Measurements from ENCODE around the gene SLC2A2.

Gene SLC2A2

GRCh38 chr3:171026597-171027293, at the start of gene SLC2A2:
SLC2A2 (minus strand) TSS chr3:171026720; CDS start chr3:171026670, 50 bp downstream.
- no peak for DNase-seq (ENCODE audit: low read depth)

GRCh38 chr3:171072432-171072831, 45.9 kb upstream of the SLC2A2 start:
- DNase-seq (ENCODE audit: low read depth), result no peak

GRCh38 chr3:171068658-171069057, 42.1 kb upstream of the SLC2A2 start:
- DNase-seq (ENCODE audit: low read depth), result no peak

- DNase-seq (ENCODE audit: low read depth), result no peak
These were observed 39.7 kb upstream of the SLC2A2 start for GRCh38 chr3:171066206-171066605.

GRCh38 chr3:171065732-171066131, 39.2 kb upstream of the SLC2A2 start:
- DNase-seq (ENCODE audit: low read depth), result no peak

- no peak for DNase-seq (ENCODE audit: low read depth)
These were observed 37.9 kb upstream of the SLC2A2 start for GRCh38 chr3:171064461-171064860.

GRCh38 chr3:171061749-171062148, 35.2 kb upstream of the SLC2A2 start:
- no peak for DNase-seq (ENCODE audit: low read depth)

GRCh38 chr3:171059978-171060377, 33.5 kb upstream of the SLC2A2 start:
- DNase-seq (ENCODE audit: low read depth), result no peak

- no peak for DNase-seq (ENCODE audit: low read depth)
These were observed 32.5 kb upstream of the SLC2A2 start for GRCh38 chr3:171058873-171059603.

GRCh38 chr3:171058058-171058457, 31.5 kb upstream of the SLC2A2 start:
- no peak for DNase-seq (ENCODE audit: low read depth)

GRCh38 chr3:171057072-171057471, 30.6 kb upstream of the SLC2A2 start:
- no peak for DNase-seq (ENCODE audit: low read depth)

GRCh38 chr3:171056528-171056927, 30.0 kb upstream of the SLC2A2 start:
- no peak for DNase-seq (ENCODE audit: low read depth)

- DNase-seq (ENCODE audit: low read depth), result no peak
These were observed 29.0 kb upstream of the SLC2A2 start for GRCh38 chr3:171055336-171056178.

GRCh38 chr3:171054921-171055320, 28.4 kb upstream of the SLC2A2 start:
- DNase-seq (ENCODE audit: low read depth), result no peak

GRCh38 chr3:171054231-171054630, 27.7 kb upstream of the SLC2A2 start:
- DNase-seq (ENCODE audit: low read depth), result no peak

- DNase-seq (ENCODE audit: low read depth), result peak; percentile 15
These were observed 23.4 kb upstream of the SLC2A2 start for GRCh38 chr3:171049861-171050444.

GRCh38 chr3:171046760-171047159, 20.2 kb upstream of the SLC2A2 start:
- no peak for DNase-seq (ENCODE audit: low read depth)

- no peak for DNase-seq (ENCODE audit: low read depth)
These were observed 18.6 kb upstream of the SLC2A2 start for GRCh38 chr3:171044835-171045793.

- no peak for DNase-seq (ENCODE audit: low read depth)
These were observed 17.9 kb upstream of the SLC2A2 start for GRCh38 chr3:171044384-171044783.

- DNase-seq (ENCODE audit: low read depth), result no peak
These were observed 13.2 kb upstream of the SLC2A2 start for GRCh38 chr3:171039674-171040073.

GRCh38 chr3:171038342-171038741, 11.8 kb upstream of the SLC2A2 start:
- DNase-seq (ENCODE audit: low read depth), result no peak
